Measurements from ENCODE around the gene SUSD4. TPM values are rescaled to one million over a fixed set of nuclear protein-coding genes. Genes with fewer than 3 reads are reported as not detected.
"Not testable (repeated sequence)": the region's sequence is repeated elsewhere in the genome, so short reads cannot be mapped to it uniquely, and the experiment has no call there.

SUSD4 gene
- total RNA-seq, 1 donor from 2014 or later, result not detected

DNA sequence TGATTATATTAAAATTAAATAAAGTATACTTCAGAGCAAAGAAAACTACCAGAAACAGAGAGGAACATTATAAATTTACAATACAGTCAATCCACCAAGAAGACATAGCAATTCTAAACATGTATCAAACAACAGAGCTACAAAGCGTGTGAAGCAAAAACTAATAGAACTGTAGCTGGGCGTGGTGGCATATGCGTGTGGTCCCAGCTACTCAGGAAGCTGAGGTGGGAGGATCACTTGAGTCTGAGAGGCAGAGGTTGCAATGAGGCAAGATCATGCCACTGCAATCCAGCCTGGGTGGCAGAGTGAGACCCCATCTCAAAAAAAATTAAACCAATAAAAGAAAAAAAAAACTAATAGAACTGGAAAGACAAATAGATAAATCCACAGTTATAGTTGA is 41.5 kb upstream of the SUSD4 start:
- Mint-ChIP-seq H3K27me3 (ENCODE audit: unreplicated experiment) (peaks cover 3% of the 10 kb centered on the region), H3K36me3 (ENCODE audit: unreplicated experiment) (no peaks in the 10 kb centered on the region), H3K27ac (ENCODE audit: unreplicated experiment) (no peak overlapping the region), H3K4me1 (ENCODE audit: unreplicated experiment) (no peaks in the 10 kb centered on the region), H3K4me3 (ENCODE audit: unreplicated experiment) (no peak overlapping the region), H3K9me3 (ENCODE audit: unreplicated experiment) (peaks cover 29% of the 10 kb centered on the region)
- DNase-seq (ENCODE audit: extremely low spot score, unreplicated experiment), result no peak
- TF ChIP-seq, protein P1, sequence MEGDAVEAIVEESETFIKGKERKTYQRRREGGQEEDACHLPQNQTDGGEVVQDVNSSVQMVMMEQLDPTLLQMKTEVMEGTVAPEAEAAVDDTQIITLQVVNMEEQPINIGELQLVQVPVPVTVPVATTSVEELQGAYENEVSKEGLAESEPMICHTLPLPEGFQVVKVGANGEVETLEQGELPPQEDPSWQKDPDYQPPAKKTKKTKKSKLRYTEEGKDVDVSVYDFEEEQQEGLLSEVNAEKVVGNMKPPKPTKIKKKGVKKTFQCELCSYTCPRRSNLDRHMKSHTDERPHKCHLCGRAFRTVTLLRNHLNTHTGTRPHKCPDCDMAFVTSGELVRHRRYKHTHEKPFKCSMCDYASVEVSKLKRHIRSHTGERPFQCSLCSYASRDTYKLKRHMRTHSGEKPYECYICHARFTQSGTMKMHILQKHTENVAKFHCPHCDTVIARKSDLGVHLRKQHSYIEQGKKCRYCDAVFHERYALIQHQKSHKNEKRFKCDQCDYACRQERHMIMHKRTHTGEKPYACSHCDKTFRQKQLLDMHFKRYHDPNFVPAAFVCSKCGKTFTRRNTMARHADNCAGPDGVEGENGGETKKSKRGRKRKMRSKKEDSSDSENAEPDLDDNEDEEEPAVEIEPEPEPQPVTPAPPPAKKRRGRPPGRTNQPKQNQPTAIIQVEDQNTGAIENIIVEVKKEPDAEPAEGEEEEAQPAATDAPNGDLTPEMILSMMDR (IDR thresholded peaks at IDR 0.05), result no peak

DNA sequence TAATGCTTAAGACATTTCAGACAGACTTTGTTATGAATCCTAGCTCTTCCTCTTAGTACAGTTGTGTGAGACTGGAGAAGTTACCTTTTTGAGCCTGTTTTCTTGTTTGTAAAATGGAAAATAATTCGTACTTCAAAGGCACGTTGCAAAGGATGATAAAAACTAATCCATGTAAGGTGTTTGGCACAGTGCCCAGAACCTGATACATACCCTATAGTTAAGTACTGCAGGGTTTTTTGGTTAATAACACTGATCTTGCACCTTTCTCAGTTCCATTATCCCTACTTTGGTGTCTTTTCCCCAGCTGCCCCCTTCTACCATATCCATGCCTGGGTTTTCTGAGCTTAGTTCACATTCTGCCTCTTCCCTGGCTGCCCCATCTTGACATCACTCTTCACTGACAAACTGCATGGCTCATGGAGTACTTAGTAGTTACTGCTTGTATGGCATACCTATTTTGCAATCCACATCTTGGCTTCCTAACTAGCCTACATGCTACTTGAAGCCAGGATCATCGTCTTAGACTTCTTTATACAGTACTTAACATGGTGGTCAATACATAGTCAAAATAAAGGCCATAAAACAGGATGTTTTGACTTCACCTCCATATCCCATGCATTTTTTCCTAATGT is 39.3 kb upstream of the SUSD4 start:
- H3K36me3 Mint-ChIP-seq (ENCODE audit: unreplicated experiment), result no peaks in the 10 kb centered on the region
- peaks cover 3% of the 10 kb centered on the region for H3K27me3 Mint-ChIP-seq (ENCODE audit: unreplicated experiment)
- no peak for DNase-seq (ENCODE audit: extremely low spot score, unreplicated experiment)
- no peaks in the 10 kb centered on the region for H3K4me1 Mint-ChIP-seq (ENCODE audit: unreplicated experiment)
- H3K9me3 Mint-ChIP-seq (ENCODE audit: unreplicated experiment), result peaks cover 29% of the 10 kb centered on the region
- H3K27ac Mint-ChIP-seq (ENCODE audit: unreplicated experiment), result no peak overlapping the region
- TF ChIP-seq, protein P1 (IDR thresholded peaks at IDR 0.05), result no peak
- H3K4me3 Mint-ChIP-seq (ENCODE audit: unreplicated experiment), result no peak overlapping the region

DNA sequence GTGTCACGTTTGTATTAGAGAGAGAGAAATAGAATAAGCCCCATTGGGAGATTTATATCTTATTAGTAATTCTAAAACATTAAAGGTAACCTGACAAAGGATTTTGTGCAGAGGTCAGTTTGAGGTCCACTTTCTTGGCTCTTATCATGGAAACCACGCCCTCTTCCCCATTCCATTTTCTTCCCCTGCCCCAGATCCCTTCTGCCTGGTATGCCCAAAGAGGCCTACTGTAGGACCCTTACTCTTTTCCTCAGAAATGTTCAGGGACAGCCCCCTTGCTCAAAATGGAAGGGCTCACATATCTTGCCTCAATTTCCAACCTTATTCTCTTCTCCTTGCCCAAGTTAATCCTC is 38.8 kb upstream of the SUSD4 start:
- H3K4me3 Mint-ChIP-seq (ENCODE audit: unreplicated experiment), result no peak overlapping the region
- H3K4me1 Mint-ChIP-seq (ENCODE audit: unreplicated experiment), result no peaks in the 10 kb centered on the region
- no peak overlapping the region for H3K27ac Mint-ChIP-seq (ENCODE audit: unreplicated experiment)
- H3K9me3 Mint-ChIP-seq (ENCODE audit: unreplicated experiment), result peaks cover 29% of the 10 kb centered on the region
- TF ChIP-seq, protein P1 (IDR thresholded peaks at IDR 0.05), result no peak
- H3K36me3 Mint-ChIP-seq (ENCODE audit: unreplicated experiment), result no peaks in the 10 kb centered on the region
- H3K27me3 Mint-ChIP-seq (ENCODE audit: unreplicated experiment), result peaks cover 3% of the 10 kb centered on the region
- DNase-seq (ENCODE audit: extremely low spot score, unreplicated experiment), result no peak

DNA sequence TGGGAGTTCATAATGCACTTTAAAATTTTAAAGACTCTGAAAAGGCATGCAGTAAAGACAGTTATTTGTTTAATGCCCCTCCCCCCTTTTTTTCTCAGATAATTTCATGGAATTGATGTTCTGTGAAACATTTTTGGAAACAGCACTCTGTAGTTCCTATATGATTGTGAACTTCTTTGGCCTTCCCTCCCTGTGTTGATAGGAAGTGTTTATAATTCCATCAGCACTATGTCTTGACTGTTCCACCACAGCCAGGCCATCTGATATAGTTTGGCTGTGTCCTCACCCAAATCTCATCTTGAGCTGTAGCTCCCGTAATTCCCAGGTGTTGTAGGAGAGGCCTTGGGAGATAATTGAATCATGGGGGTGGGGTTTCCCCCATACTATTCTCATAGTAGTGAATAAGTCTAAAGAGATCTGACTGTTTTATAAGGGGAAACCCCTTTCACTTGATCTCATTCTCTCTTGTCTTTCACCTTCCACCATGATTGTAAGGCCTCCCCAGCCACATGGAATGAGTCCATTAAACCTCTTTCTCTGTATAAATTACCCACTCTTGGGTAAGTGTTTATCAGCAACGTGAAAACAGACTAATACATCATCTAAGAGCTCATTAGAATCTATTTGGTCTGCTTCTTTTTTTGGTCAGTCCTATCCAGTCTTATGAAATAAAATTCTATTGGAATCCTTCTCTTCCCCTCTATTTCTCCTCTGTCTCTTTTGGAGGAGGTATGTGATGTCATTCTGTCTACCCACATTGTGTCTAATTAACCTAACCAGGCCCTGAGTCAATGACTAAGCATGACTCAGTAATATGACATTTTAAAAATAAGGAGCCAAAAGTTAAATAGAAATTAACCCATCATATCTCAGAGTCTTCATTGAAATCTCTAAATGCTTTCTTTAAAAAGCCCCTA is 38.2 kb upstream of the SUSD4 start:
- no peak for DNase-seq (ENCODE audit: extremely low spot score, unreplicated experiment)
- Mint-ChIP-seq H3K4me1 (ENCODE audit: unreplicated experiment) (no peaks in the 10 kb centered on the region), H3K4me3 (ENCODE audit: unreplicated experiment) (no peak overlapping the region), H3K27ac (ENCODE audit: unreplicated experiment) (no peak overlapping the region), H3K9me3 (ENCODE audit: unreplicated experiment) (peaks cover 29% of the 10 kb centered on the region), H3K27me3 (ENCODE audit: unreplicated experiment) (peaks cover 2% of the 10 kb centered on the region), H3K36me3 (ENCODE audit: unreplicated experiment) (no peaks in the 10 kb centered on the region)
- TF ChIP-seq, protein P1 (IDR thresholded peaks at IDR 0.05), result no peak

DNA sequence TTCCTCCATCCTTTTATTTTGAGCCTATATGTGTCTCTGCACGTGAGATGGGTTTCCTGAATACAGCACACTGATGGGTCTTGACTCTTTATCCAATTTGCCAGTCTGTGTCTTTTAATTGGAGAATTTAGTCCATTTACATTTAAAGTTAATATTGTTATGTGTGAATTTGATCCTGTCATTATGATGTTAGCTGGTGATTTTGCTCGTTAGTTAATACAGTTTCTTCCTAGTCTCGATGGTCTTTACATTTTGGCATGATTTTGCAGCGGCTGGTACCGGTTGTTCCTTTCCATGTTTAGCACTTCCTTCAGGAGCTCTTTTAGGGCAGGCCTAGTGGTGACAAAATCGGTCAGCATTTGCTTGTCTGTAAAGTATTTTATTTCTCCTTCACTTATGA is 35.4 kb upstream of the SUSD4 start:
- not testable (repeated sequence) for H3K27me3 Mint-ChIP-seq (ENCODE audit: unreplicated experiment)
- H3K9me3 Mint-ChIP-seq (ENCODE audit: unreplicated experiment), result peaks cover 24% of the 10 kb centered on the region

More for the DNA sequence above, 35.4 kb upstream of the SUSD4 start:
- not testable (repeated sequence) for H3K4me1 Mint-ChIP-seq (ENCODE audit: unreplicated experiment); H3K4me3 Mint-ChIP-seq (ENCODE audit: unreplicated experiment); H3K27ac Mint-ChIP-seq (ENCODE audit: unreplicated experiment); DNase-seq (ENCODE audit: extremely low spot score, unreplicated experiment); H3K36me3 Mint-ChIP-seq (ENCODE audit: unreplicated experiment)

All from osteocyte (in vitro differentiated cells).